LNCAP (cell line): ENCODE data around the gene PTPN3.
A peak's percentile ranks its signal among the peaks of the same experiment; 100 is the strongest.

Experiments
- CTCF ChIP-seq: fragments of 450-650 bp; IDR thresholded peaks from 2 replicates; pipeline ENCODE4 v1.5.1; 2017; ENCODE audit warnings: mild to moderate bottlenecking

PTPN3 gene

GRCh38 chr9:109401169-109401989 is 96.7 kb downstream of the PTPN3 start:
- TF ChIP-seq CTCF: peak; percentile 93

GRCh38 chr9:109399258-109399767 is 98.8 kb downstream of the PTPN3 start:
- TF ChIP-seq CTCF: no peak

GRCh38 chr9:109391176-109391575 is 106.9 kb downstream of the PTPN3 start:
- TF ChIP-seq CTCF: no peak

GRCh38 chr9:109387856-109388255 is 110.3 kb downstream of the PTPN3 start:
- TF ChIP-seq CTCF: no peak

GRCh38 chr9:109387206-109387605 is 110.9 kb downstream of the PTPN3 start:
- TF ChIP-seq CTCF: no peak

- TF ChIP-seq CTCF: no peak
Measured at GRCh38 chr9:109385499-109385898, 112.6 kb downstream of the PTPN3 start.

- no peak for TF ChIP-seq CTCF
Measured at GRCh38 chr9:109383947-109384346, 114.2 kb downstream of the PTPN3 start.
